Testis (tissue), 3 donors: ENCODE data around the gene C6orf136. TPM values are rescaled to one million over a fixed set of nuclear protein-coding genes. Genes with fewer than 3 reads are reported as not detected.
A peak's percentile ranks its signal among the peaks of the same experiment; 100 is the strongest.

Source experiments
- DNase-seq: peaks from one replicate; pipeline ENCODE4 v3.0.0-alpha.2; 2019
- H3K27ac ChIP-seq, 2 donors: fragments of 200-600 bp; sonication (generic); one replicate each; pipeline ENCODE4 v1.5.1; 2019
- H3K27me3 ChIP-seq: fragments of 200-600 bp; sonication (generic); one replicate; pipeline ENCODE4 v1.5.1; 2019
- H3K36me3 ChIP-seq: fragments of 200-600 bp; sonication (generic); one replicate; pipeline ENCODE4 v1.5.1; 2017; ENCODE audit warnings: low read depth; ENCODE audit errors: missing control alignments
- H3K4me1 ChIP-seq: fragments of 200-600 bp; sonication (generic); one replicate; pipeline ENCODE4 v1.5.1; 2019
- H3K4me3 ChIP-seq, 2 donors: fragments of 200-600 bp; sonication (generic); one replicate each; pipeline ENCODE4 v1.5.1; 2017 to 2019
- H3K9me3 ChIP-seq: fragments of 200-600 bp; sonication (generic); one replicate; pipeline ENCODE4 v1.5.1; 2017
- CTCF ChIP-seq, 3 experiments: fragments of 450-650 bp in 2 of 3; fragments of 200-600 bp in 1 of 3; sonication (generic) in 1 of 3; IDR thresholded peaks; one replicate each; pipeline ENCODE4 v1.5.1; 2016 to 2019; ENCODE audit warnings: antibody characterized with exemption in 3 of 3, mild to moderate bottlenecking in 2 of 3, moderate library complexity in 1 of 3
- POLR2A ChIP-seq: fragments of 450-650 bp; IDR thresholded peaks from one replicate; pipeline ENCODE4 v1.6.1; 2017; ENCODE audit warnings: antibody characterized with exemption, mild to moderate bottlenecking, moderate library complexity
- WGBS, 2 donors: methylation state at CpG; one replicate each; pipeline ENCODE4 v1.1.5; 2018; 5-methylcytosine and 5-hydroxymethylcytosine counted together
- intact Hi-C: fragments of 100-400 bp; cut with DNase I; formaldehyde crosslinking; loops from one replicate; pipeline ENCODE4 v1.15.1; 2023; ENCODE audit warnings: low total_unique reads
- polyA plus RNA-seq: library from polyadenylated mRNA; stranded (reverse); fragments of 350-450 nt; fragmentation: Illumina TruSeq; extraction: RNeasy Lipid Tissue Mini Kit (QIAGEN cat#74804); gene quantifications from one replicate; pipeline ENCODE4 v1.2.3, GENCODE V29; 2014; ENCODE audit warnings: low read depth, low replicate concordance; ENCODE audit not compliant: insufficient read depth
- total RNA-seq, 2 donors: library from RNA; depleted of rRNA; stranded (reverse); fragments of >200 nt; gene quantifications; one replicate each; pipeline ENCODE4 v1.2.3, GENCODE V29; 2016

C6orf136 gene
- total and polyA plus RNA-seq, 3 donors from 2014 or later = 17.8 to 26.0 (median 22.0) TPM

- H3K27me3 ChIP-seq = no peaks in the 10 kb centered on the region
- peak within 1 kb of the TSS; percentile 61 to 92 for H3K27ac ChIP-seq
- TF ChIP-seq POLR2A (no peak), CTCF (IDR thresholded peaks at IDR 0.05) (no peak)
- DNase-seq = peak; percentile 91
- H3K4me1 ChIP-seq = peaks cover 33% of the 10 kb centered on the region
- H3K4me3 ChIP-seq = peak within 1 kb of the TSS; percentile 58 to 72
- intact Hi-C loops = no loop called here
- H3K36me3 ChIP-seq = no peaks in the 10 kb centered on the region
- no peaks in the 10 kb centered on the region for H3K9me3 ChIP-seq
- 1 to 2% methylated on average over 25 to 40 of the region's 40 CpGs for WGBS, 2 donors
Measured at GRCh38 chr6:30690403-30691207, 43.7 kb downstream of the C6orf136 start, which contains the start of gene NRM. TSS of gene NRM (minus strand) at chr6:30690984. CDS start at chr6:30690974, 10 bp downstream.

- intact Hi-C loops = no loop called here
- H3K4me1 ChIP-seq = peaks cover 30% of the 10 kb centered on the region
Measured at GRCh38 chr6:30691208-30691847, 44.4 kb downstream of the C6orf136 start.

GRCh38 chr6:30696432-30696831, 49.5 kb downstream of the C6orf136 start:
- no peak for DNase-seq
- no peaks in the 10 kb centered on the region for H3K27me3 ChIP-seq
- intact Hi-C loops = no loop called here
- H3K36me3 ChIP-seq = no peaks in the 10 kb centered on the region
- H3K9me3 ChIP-seq = no peaks in the 10 kb centered on the region
- no peak for TF ChIP-seq POLR2A
- no peak for TF ChIP-seq CTCF (IDR thresholded peaks at IDR 0.05)
- H3K27ac ChIP-seq = no peak overlapping the region
- H3K4me1 ChIP-seq = peaks cover 8% of the 10 kb centered on the region
- 94 to 95% methylated on average over 5 of the region's 5 CpGs for WGBS, 2 donors
- no peak overlapping the region for H3K4me3 ChIP-seq

More at GRCh38 chr6:30691208-30691847, 44.4 kb downstream of the C6orf136 start:
- peak overlapping the region; percentile 58 to 72 for H3K4me3 ChIP-seq
- WGBS, 2 donors = 8 to 13% methylated on average over 8 of the region's 8 CpGs
- H3K9me3 ChIP-seq = no peaks in the 10 kb centered on the region
- peak overlapping the region; percentile 61 to 92 for H3K27ac ChIP-seq
- H3K27me3 ChIP-seq = no peaks in the 10 kb centered on the region
- H3K36me3 ChIP-seq = no peaks in the 10 kb centered on the region
- DNase-seq = no peak
- no peak for TF ChIP-seq POLR2A
- TF ChIP-seq CTCF (IDR thresholded peaks at IDR 0.05) = no peak

GRCh38 chr6:30700340-30700739, 53.4 kb downstream of the C6orf136 start:
- no peak for DNase-seq
- TF ChIP-seq POLR2A (no peak), CTCF (IDR thresholded peaks at IDR 0.05) (no peak)
- Histone ChIP-seq H3K4me1 (no peaks in the 10 kb centered on the region), H3K27ac (no peak overlapping the region), H3K9me3 (no peaks in the 10 kb centered on the region), H3K27me3 (no peaks in the 10 kb centered on the region), H3K4me3 (no peak overlapping the region), H3K36me3 (no peaks in the 10 kb centered on the region)
- 67 to 79% methylated on average over 4 of the region's 4 CpGs for WGBS, 2 donors
- intact Hi-C loops = no loop called here

Other genes with a start within 250 kb of the C6orf136 start
- gene HLA-E, start 157.6 kb upstream of the C6orf136 start, total RNA-seq = 100 to 1,000 TPM in 1 of 2 donors, 10 to 100 TPM in 1; 90.2 to 145 TPM
- 253 TPM for gene HLA-E, start 157.6 kb upstream of the C6orf136 start, polyA plus RNA-seq
- gene GNL1, start 90.6 kb upstream of the C6orf136 start, total RNA-seq = 10 to 100 TPM; 68.7 to 72.8 TPM
- 205 TPM for gene GNL1, start 90.6 kb upstream of the C6orf136 start, polyA plus RNA-seq
- gene PRR3, start 89.8 kb upstream of the C6orf136 start, total RNA-seq = 10 to 100 TPM; 11.2 to 22.9 TPM
- 11.0 TPM for gene PRR3, start 89.8 kb upstream of the C6orf136 start, polyA plus RNA-seq
- 10 to 100 TPM; 63.2 to 67.1 TPM for gene ABCF1, start 75.7 kb upstream of the C6orf136 start, total RNA-seq
- gene ABCF1, start 75.7 kb upstream of the C6orf136 start, polyA plus RNA-seq = 104 TPM
- gene PPP1R10, start 29.9 kb upstream of the C6orf136 start, total RNA-seq = 10 to 100 TPM; 50.8 to 72.7 TPM
- 47.4 TPM for gene PPP1R10, start 29.9 kb upstream of the C6orf136 start, polyA plus RNA-seq
- 10 to 100 TPM; 36.1 to 49.5 TPM for gene MRPS18B, start 29.3 kb upstream of the C6orf136 start, total RNA-seq
- gene MRPS18B, start 29.3 kb upstream of the C6orf136 start, polyA plus RNA-seq = 54.5 TPM
- 10 to 100 TPM; 20.7 to 36.4 TPM for gene ATAT1, start 20.3 kb upstream of the C6orf136 start, total RNA-seq
- 29.4 TPM for gene ATAT1, start 20.3 kb upstream of the C6orf136 start, polyA plus RNA-seq
- 10 to 100 TPM; 68.0 TPM for gene DHX16, start 25.9 kb downstream of the C6orf136 start, total RNA-seq
- gene DHX16, start 25.9 kb downstream of the C6orf136 start, polyA plus RNA-seq = 109 TPM
- 1 to 10 TPM; 9.0 to 9.3 TPM for gene PPP1R18, start 39.5 kb downstream of the C6orf136 start, total RNA-seq
- 24.9 TPM for gene PPP1R18, start 39.5 kb downstream of the C6orf136 start, polyA plus RNA-seq
- 10 to 100 TPM in 1 of 2 donors, 1 to 10 TPM in 1; 9.5 to 10.5 TPM for gene NRM, start 43.9 kb downstream of the C6orf136 start, total RNA-seq
- gene NRM, start 43.9 kb downstream of the C6orf136 start, polyA plus RNA-seq = 26.6 TPM
- 10 to 100 TPM; 56.6 to 79.3 TPM for gene MDC1, start 70.1 kb downstream of the C6orf136 start, total RNA-seq
- gene MDC1, start 70.1 kb downstream of the C6orf136 start, polyA plus RNA-seq = 155 TPM
- gene TUBB, start 73.2 kb downstream of the C6orf136 start, total RNA-seq = 100 to 1,000 TPM; 173 to 252 TPM
- 309 TPM for gene TUBB, start 73.2 kb downstream of the C6orf136 start, polyA plus RNA-seq
- 10 to 100 TPM; 84.1 to 88.1 TPM for gene FLOT1, start 95.6 kb downstream of the C6orf136 start, total RNA-seq
- gene FLOT1, start 95.6 kb downstream of the C6orf136 start, polyA plus RNA-seq = 169 TPM
- gene IER3, start 97.4 kb downstream of the C6orf136 start, total RNA-seq = 1 to 10 TPM; 1.4 to 7.7 TPM
- gene IER3, start 97.4 kb downstream of the C6orf136 start, polyA plus RNA-seq = 11.1 TPM
- gene DDR1, start 237.4 kb downstream of the C6orf136 start, total RNA-seq = 10 to 100 TPM; 94.6 to 97.6 TPM
- gene DDR1, start 237.4 kb downstream of the C6orf136 start, polyA plus RNA-seq = 33.8 TPM